Mammary epithelial cell (primary cell): ENCODE measurements around the gene IGFALS.

ENCODE experiments used
- EZH2 ChIP-seq: IDR thresholded peaks from 2 replicates; pipeline ENCODE4 v1.6.1; 2012; ENCODE audit warnings: low read length, inconsistent platforms, borderline replicate concordance
- TF ChIP-seq, protein P1 (sequence below), 2 donors: IDR thresholded peaks in 1 of 2; conservative IDR thresholded peaks in 1 of 2; 2 replicates each; pipeline ENCODE4 v1.5.1; 2011 to 2012; ENCODE audit warnings: inconsistent platforms in 2 of 2, low read length in 2 of 2, mild to moderate bottlenecking in 2 of 2, control low read depth in 1 of 2, low read depth in 1 of 2; ENCODE audit not compliant: insufficient read depth in 1 of 2; ENCODE audit errors: extremely low read depth in 1 of 2

DNA sequence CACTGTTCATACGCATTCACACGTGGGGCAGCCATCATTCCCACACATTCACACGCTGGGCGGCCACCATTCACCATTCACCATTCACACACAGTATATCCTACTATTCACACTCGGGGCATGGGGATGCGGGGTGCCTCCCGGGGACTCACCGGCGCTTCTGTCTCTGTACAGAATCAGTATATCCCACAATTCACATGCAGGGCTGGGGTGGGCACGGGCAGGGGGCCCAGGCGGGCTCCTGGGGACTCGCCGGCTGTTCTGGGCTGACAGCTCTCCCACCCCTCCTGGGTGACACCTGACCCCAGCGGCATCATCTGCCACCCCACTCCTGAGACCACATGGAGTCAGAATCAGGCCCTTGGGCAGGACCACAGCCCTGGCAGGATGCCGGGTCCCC, 31.8 kb downstream of the IGFALS start:
- TF ChIP-seq, protein P1, sequence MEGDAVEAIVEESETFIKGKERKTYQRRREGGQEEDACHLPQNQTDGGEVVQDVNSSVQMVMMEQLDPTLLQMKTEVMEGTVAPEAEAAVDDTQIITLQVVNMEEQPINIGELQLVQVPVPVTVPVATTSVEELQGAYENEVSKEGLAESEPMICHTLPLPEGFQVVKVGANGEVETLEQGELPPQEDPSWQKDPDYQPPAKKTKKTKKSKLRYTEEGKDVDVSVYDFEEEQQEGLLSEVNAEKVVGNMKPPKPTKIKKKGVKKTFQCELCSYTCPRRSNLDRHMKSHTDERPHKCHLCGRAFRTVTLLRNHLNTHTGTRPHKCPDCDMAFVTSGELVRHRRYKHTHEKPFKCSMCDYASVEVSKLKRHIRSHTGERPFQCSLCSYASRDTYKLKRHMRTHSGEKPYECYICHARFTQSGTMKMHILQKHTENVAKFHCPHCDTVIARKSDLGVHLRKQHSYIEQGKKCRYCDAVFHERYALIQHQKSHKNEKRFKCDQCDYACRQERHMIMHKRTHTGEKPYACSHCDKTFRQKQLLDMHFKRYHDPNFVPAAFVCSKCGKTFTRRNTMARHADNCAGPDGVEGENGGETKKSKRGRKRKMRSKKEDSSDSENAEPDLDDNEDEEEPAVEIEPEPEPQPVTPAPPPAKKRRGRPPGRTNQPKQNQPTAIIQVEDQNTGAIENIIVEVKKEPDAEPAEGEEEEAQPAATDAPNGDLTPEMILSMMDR (conservative IDR thresholded peaks at IDR 0.05 in 1 of 2, IDR thresholded peaks at IDR 0.05 in 1 of 2; ENCODE audit: extremely low read depth in 1 of 2, insufficient read depth in 1 of 2, low read depth in 1 of 2, low read length in 2 of 2): no peak
- TF ChIP-seq EZH2: no peak
